ENCODE data around the gene RGS13.

The RGS13 gene

GRCh38 chr1:192635939-192636338, at the start of gene RGS13:
TSS of gene RGS13 (plus strand) at chr1:192636147. CDS start at chr1:192644335, 8,188 bp downstream.
- no peak for DNase-seq

GRCh38 chr1:192587386-192588266, 48.3 kb upstream of the RGS13 start:
- DNase-seq = no peak

GRCh38 chr1:192588546-192588945, 47.4 kb upstream of the RGS13 start:
- DNase-seq = no peak

GRCh38 chr1:192589813-192590212, 46.1 kb upstream of the RGS13 start:
- DNase-seq = no peak

GRCh38 chr1:192592517-192592916, 43.4 kb upstream of the RGS13 start:
- no peak for DNase-seq

- no peak for DNase-seq
Observed at GRCh38 chr1:192592981-192593708, 42.8 kb upstream of the RGS13 start.

- no peak for DNase-seq
Observed at GRCh38 chr1:192595299-192595698, 40.6 kb upstream of the RGS13 start.

GRCh38 chr1:192598589-192598988, 37.4 kb upstream of the RGS13 start:
- DNase-seq = no peak

GRCh38 chr1:192600275-192600674, 35.7 kb upstream of the RGS13 start:
- DNase-seq = no peak

GRCh38 chr1:192601143-192601542, 34.8 kb upstream of the RGS13 start:
- DNase-seq = no peak

GRCh38 chr1:192601567-192601966, 34.4 kb upstream of the RGS13 start:
- DNase-seq = no peak

- no peak for DNase-seq
Observed at GRCh38 chr1:192602757-192603156, 33.2 kb upstream of the RGS13 start.

GRCh38 chr1:192603218-192603787, 32.6 kb upstream of the RGS13 start:
- DNase-seq = no peak

GRCh38 chr1:192604979-192605620, 30.8 kb upstream of the RGS13 start:
- DNase-seq = no peak

- no peak for DNase-seq
Observed at GRCh38 chr1:192608671-192609070, 27.3 kb upstream of the RGS13 start.

- no peak for DNase-seq
Observed at GRCh38 chr1:192609110-192610079, 26.6 kb upstream of the RGS13 start.

GRCh38 chr1:192610112-192610889, 25.6 kb upstream of the RGS13 start:
- DNase-seq = peak; percentile 4

GRCh38 chr1:192615055-192615454, 20.9 kb upstream of the RGS13 start:
- DNase-seq = no peak

GRCh38 chr1:192620071-192620635, 15.8 kb upstream of the RGS13 start:
- no peak for DNase-seq

GRCh38 chr1:192626366-192627179, 9.4 kb upstream of the RGS13 start:
- DNase-seq = no peak
